ENCODE measurements around the gene DNAAF8. TPM values are rescaled to one million over a fixed set of nuclear protein-coding genes. Genes with fewer than 3 reads are reported as not detected.

Gene DNAAF8
- total RNA-seq, 8 experiments from 2014 or later, result 0.96 to 9.4 (median 2.3) TPM

- no peaks in the 10 kb centered on the region for H3K4me1 ChIP-seq (replicated peaks in 1 of 2)
- no peak overlapping the region for H3K27ac ChIP-seq
- in situ Hi-C loops (cut with MboI; ENCODE audit: low pct_unique_long_range_greater_than_20kb in 2 of 9, low sequenced_read_pairs in 9 of 9, unreplicated experiment in 9 of 9), result no loop called here
- peak in 1 of 8 experiments; percentile 21 for ATAC-seq (replicated peaks in 6 of 8)
- WGBS, 10 experiments, result 20 to 100% (median 93%) methylated on average over 1 to 2 of the region's 8 CpGs; no CpG with 5 or more reads in 4 of the 10 experiments
- no peak overlapping the region for H3K4me3 ChIP-seq
Measured at GRCh38 chr16:4787068-4787467, 52.7 kb downstream of the DNAAF8 start.

- Histone ChIP-seq H3K4me1 (replicated peaks in 1 of 2) (no peaks in the 10 kb centered on the region), H3K27ac (no peak within 1 kb of the TSS), H3K4me3 (no peak within 1 kb of the TSS)
- in situ Hi-C loops (cut with MboI; ENCODE audit: low pct_unique_long_range_greater_than_20kb in 2 of 9, low sequenced_read_pairs in 9 of 9, unreplicated experiment in 9 of 9), result no loop called here
- ATAC-seq (replicated peaks in 6 of 8), result peak in 4 of 8 experiments; percentile 38 to 53 (median 46)
- 40 to 86% (median 73%) methylated on average over 1 to 5 of the region's 14 CpGs; no CpG with 5 or more reads in 4 of the 10 experiments for WGBS, 10 experiments
Measured at GRCh38 chr16:4787627-4788482, 53.5 kb downstream of the DNAAF8 start, which contains the start of gene SEPTIN12. Gene SEPTIN12 (minus strand): TSS chr16:4788345. CDS start chr16:4787645, 700 bp downstream.

GRCh38 chr16:4788489-4788889 is 54.2 kb downstream of the DNAAF8 start:
- Histone ChIP-seq H3K4me3 (no peak overlapping the region), H3K27ac (no peak overlapping the region), H3K4me1 (replicated peaks in 1 of 2) (no peaks in the 10 kb centered on the region)
- WGBS, 10 experiments, result 50 to 100% (median 67%) methylated on average over 1 to 6 of the region's 9 CpGs; no CpG with 5 or more reads in 1 of the 10 experiments
- in situ Hi-C loops (cut with MboI; ENCODE audit: low pct_unique_long_range_greater_than_20kb in 2 of 9, low sequenced_read_pairs in 9 of 9, unreplicated experiment in 9 of 9), result no loop called here
- peak in 2 of 8 experiments; percentile 17 to 36 for ATAC-seq (replicated peaks in 6 of 8)

GRCh38 chr16:4788910-4789309 is 54.6 kb downstream of the DNAAF8 start:
- Histone ChIP-seq H3K4me3 (no peak overlapping the region), H3K4me1 (replicated peaks in 1 of 2) (no peaks in the 10 kb centered on the region), H3K27ac (no peak overlapping the region)
- in situ Hi-C loops (cut with MboI; ENCODE audit: low pct_unique_long_range_greater_than_20kb in 2 of 9, low sequenced_read_pairs in 9 of 9, unreplicated experiment in 9 of 9), result no loop called here
- ATAC-seq (replicated peaks in 6 of 8), result no peak
- WGBS, 10 experiments, result 50 to 100% (median 97%) methylated on average over 3 to 6 of the region's 7 CpGs; no CpG with 5 or more reads in 3 of the 10 experiments

- no peak for ATAC-seq (replicated peaks in 6 of 8)
- no peak overlapping the region for H3K27ac ChIP-seq
- 24 to 100% (median 89%) methylated on average over 1 to 9 of the region's 10 CpGs; no CpG with 5 or more reads in 4 of the 10 experiments for WGBS, 10 experiments
- H3K4me3 ChIP-seq, result no peak overlapping the region
- no peaks in the 10 kb centered on the region for H3K4me1 ChIP-seq (replicated peaks in 1 of 2)
- in situ Hi-C loops (cut with MboI; ENCODE audit: low pct_unique_long_range_greater_than_20kb in 2 of 9, low sequenced_read_pairs in 9 of 9, unreplicated experiment in 9 of 9), result no loop called here
Measured at GRCh38 chr16:4790261-4790660, 55.9 kb downstream of the DNAAF8 start.

GRCh38 chr16:4790871-4791270 is 56.5 kb downstream of the DNAAF8 start:
- no peak overlapping the region for H3K27ac ChIP-seq
- 18 to 92% (median 80%) methylated on average over 1 to 10 of the region's 10 CpGs; no CpG with 5 or more reads in 3 of the 10 experiments for WGBS, 10 experiments
- in situ Hi-C loops (cut with MboI; ENCODE audit: low pct_unique_long_range_greater_than_20kb in 2 of 9, low sequenced_read_pairs in 9 of 9, unreplicated experiment in 9 of 9), result no loop called here

GRCh38 chr16:4792951-4793513 is 58.7 kb downstream of the DNAAF8 start:
- 50 to 96% (median 80%) methylated on average over 2 to 10 of the region's 13 CpGs; no CpG with 5 or more reads in 1 of the 10 experiments for WGBS, 10 experiments
- in situ Hi-C loops (cut with MboI; ENCODE audit: low pct_unique_long_range_greater_than_20kb in 2 of 9, low sequenced_read_pairs in 9 of 9, unreplicated experiment in 9 of 9), result no loop called here
- no peak overlapping the region for H3K27ac ChIP-seq
- no peaks in the 10 kb centered on the region for H3K4me1 ChIP-seq (replicated peaks in 1 of 2)
- H3K4me3 ChIP-seq, result no peak overlapping the region
- ATAC-seq (replicated peaks in 6 of 8), result no peak

More at GRCh38 chr16:4790871-4791270, 56.5 kb downstream of the DNAAF8 start:
- H3K4me1 ChIP-seq (replicated peaks in 1 of 2), result no peaks in the 10 kb centered on the region
- no peak for ATAC-seq (replicated peaks in 6 of 8)
- H3K4me3 ChIP-seq, result no peak overlapping the region

- H3K4me3 ChIP-seq, result no peak within 1 kb of the TSS
- H3K4me1 ChIP-seq (replicated peaks in 1 of 2), result no peaks in the 10 kb centered on the region
- in situ Hi-C loops (cut with MboI; ENCODE audit: low pct_unique_long_range_greater_than_20kb in 2 of 9, low sequenced_read_pairs in 9 of 9, unreplicated experiment in 9 of 9), result no loop called here
- no CpG with 5 or more reads among the region's 14 CpGs for WGBS, 10 experiments
- no peak within 1 kb of the TSS for H3K27ac ChIP-seq
- peak in 6 of 8 experiments; percentile 15 to 47 (median 27) for ATAC-seq (replicated peaks in 6 of 8)
Measured at GRCh38 chr16:4795181-4795827, 61.0 kb downstream of the DNAAF8 start, which contains the start of gene SMIM22. Gene SMIM22 (plus strand): TSS chr16:4795369. CDS start chr16:4795735, 366 bp downstream.

- WGBS, 10 experiments, result 78 to 100% (median 80%) methylated on average over 1 to 7 of the region's 30 CpGs; no CpG with 5 or more reads in 5 of the 10 experiments
- in situ Hi-C loops (cut with MboI; ENCODE audit: low pct_unique_long_range_greater_than_20kb in 2 of 9, low sequenced_read_pairs in 9 of 9, unreplicated experiment in 9 of 9), result no loop called here
- peak in 2 of 8 experiments; percentile 2 to 13 for ATAC-seq (replicated peaks in 6 of 8)
- Histone ChIP-seq H3K4me3 (no peak overlapping the region), H3K4me1 (replicated peaks in 1 of 2) (peaks cover 0 to 3% of the 10 kb centered on the region in 2 donors), H3K27ac (no peak overlapping the region)
Measured at GRCh38 chr16:4795828-4796572, 61.7 kb downstream of the DNAAF8 start.

GRCh38 chr16:4796982-4797804 is 62.9 kb downstream of the DNAAF8 start:
- Histone ChIP-seq H3K4me1 (replicated peaks in 1 of 2) (peaks cover 3 to 9% of the 10 kb centered on the region in 2 donors), H3K4me3 (no peak overlapping the region), H3K27ac (no peak overlapping the region)
- in situ Hi-C loops (cut with MboI; ENCODE audit: low pct_unique_long_range_greater_than_20kb in 2 of 9, low sequenced_read_pairs in 9 of 9, unreplicated experiment in 9 of 9), result no loop called here
- 87 to 100% methylated on average over 1 to 3 of the region's 21 CpGs; no CpG with 5 or more reads in 8 of the 10 experiments for WGBS, 10 experiments
- ATAC-seq (replicated peaks in 6 of 8), result no peak

- peaks cover 3 to 9% of the 10 kb centered on the region in 2 donors for H3K4me1 ChIP-seq (replicated peaks in 1 of 2)
- in situ Hi-C loops (cut with MboI; ENCODE audit: low pct_unique_long_range_greater_than_20kb in 2 of 9, low sequenced_read_pairs in 9 of 9, unreplicated experiment in 9 of 9), result no loop called here
- no peak for ATAC-seq (replicated peaks in 6 of 8)
- no peak overlapping the region for H3K4me3 ChIP-seq
- 88 to 93% (median 89%) methylated on average over 3 to 6 of the region's 22 CpGs; no CpG with 5 or more reads in 7 of the 10 experiments for WGBS, 10 experiments
- no peak overlapping the region for H3K27ac ChIP-seq
Measured at GRCh38 chr16:4797805-4798252, 63.5 kb downstream of the DNAAF8 start.
